Measurements from ENCODE around the gene SUPT16H.
"Not testable (repeated sequence)": the region's sequence is repeated elsewhere in the genome, so short reads cannot be mapped to it uniquely, and the experiment has no call there.

SUPT16H gene

DNA sequence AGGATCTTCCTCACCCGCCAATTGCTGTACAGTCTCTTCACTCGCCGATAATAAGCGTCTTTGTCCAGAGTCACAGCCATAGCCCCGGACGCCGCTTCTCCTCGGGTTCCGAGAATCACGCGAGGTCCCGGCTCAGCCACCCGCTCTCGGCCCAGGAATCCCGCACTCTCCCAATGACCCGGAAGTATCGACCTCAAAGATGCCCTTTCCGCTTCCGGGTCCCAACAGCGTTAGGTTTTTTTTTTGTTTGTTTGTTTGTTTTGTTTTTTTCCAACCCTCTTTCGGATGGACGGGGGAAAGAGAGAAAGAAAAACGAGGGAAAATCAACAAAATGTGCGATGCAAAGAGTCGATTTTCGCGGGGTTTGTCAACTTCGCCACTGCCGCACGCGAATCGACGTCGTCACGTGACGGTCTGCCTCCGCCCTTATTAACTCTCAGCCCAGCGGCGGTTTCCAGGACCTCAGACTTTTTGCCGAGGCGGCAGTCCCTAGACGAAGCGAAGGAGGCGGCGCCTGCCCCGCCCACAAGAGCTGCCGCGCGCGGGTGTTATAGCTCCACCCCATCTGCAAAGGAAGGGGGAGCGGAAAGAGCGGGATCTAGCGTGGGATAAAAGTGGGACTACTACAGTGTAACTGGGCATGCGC is at the start of gene SUPT16H:
TSS of gene SUPT16H (minus strand) at position 172 of the 646 bp plus-strand sequence. CDS start at position 80, 92 bp downstream.
- DNase-seq: peak; percentile 96

- no peak for DNase-seq
Measured at GRCh38 chr14:21431126-21431525, 47.3 kb upstream of the SUPT16H start.

DNA sequence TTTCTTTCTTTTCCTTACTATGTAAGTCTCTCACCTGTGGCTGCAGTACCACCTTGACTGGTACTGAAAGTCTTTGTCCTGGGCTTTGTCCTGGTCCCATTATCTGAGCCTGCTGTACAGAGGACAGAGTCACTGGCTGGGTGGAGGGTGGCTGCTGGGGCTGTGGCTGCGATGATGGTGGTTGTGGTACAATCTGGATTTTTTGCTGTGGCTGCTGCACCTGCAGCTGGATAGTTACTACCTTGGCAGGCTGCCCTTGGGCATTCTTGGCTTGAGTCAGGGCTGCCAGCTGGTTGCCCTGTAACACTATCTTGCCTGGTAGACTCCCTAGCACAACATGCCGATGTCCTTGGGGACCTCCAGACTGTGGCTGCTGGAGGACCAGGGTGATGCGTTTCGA is 45.1 kb upstream of the SUPT16H start:
- no peak for DNase-seq

DNA sequence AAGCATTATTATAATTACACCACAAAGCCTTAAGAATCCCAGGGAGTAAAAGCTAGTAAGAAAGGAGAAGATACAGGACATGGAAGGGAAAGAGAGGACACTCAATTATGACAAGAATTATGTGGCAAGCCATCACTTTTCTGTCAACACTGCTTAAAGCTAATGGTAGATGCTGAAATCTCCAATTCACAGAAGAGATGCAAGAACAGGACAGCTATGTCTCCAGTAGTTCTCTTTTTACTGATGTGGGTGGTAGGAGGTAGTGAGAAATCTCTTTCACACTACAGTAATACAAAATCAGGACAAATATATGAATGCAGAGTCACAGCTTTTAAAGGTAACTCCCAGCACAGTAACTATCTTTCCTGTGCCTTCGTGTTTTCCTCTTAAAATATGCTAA is 42.9 kb upstream of the SUPT16H start:
- DNase-seq: no peak

DNA sequence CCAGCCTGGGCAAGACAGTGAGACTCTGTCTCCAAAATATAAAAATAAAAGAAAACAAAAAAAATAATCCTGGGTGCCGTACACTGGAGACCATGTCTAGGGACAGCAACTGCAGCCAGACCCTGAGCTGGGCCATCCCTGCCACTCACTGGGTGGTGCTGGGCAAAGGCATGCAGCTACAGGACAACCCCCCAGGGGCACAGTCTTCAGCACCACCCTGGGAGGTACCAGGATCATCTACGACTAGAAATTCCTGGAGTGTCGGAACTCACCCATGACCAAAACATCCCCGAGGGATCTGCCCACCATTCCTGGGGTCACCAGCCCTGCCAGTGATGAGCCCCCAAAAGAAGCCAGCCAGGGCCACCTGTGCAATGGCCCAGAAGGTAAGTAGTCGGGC is 35.7 kb upstream of the SUPT16H start:
- DNase-seq: no peak

- DNase-seq: no peak
Measured at GRCh38 chr14:21415329-21415728, 31.5 kb upstream of the SUPT16H start.

- no peak for DNase-seq
Measured at GRCh38 chr14:21414137-21414631, 30.4 kb upstream of the SUPT16H start.

DNA sequence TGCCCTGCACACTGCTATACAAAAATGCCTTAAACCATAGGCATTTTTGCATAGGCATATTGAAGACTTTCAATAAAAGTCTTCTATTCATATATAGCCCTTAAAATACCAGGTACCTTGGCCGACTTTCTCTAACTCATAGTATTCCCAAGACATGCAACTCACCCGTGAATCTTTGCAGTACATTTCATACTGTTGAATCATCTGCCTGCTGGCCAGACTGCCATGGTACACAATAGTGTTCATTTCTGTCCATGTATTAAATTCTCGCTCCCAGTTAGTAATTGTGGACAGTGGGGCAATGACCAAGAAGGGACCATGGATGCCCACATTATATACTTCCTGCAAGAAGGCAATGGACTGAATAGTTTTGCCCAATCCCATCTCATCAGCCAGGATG is 24.3 kb upstream of the SUPT16H start:
- no peak for DNase-seq

DNA sequence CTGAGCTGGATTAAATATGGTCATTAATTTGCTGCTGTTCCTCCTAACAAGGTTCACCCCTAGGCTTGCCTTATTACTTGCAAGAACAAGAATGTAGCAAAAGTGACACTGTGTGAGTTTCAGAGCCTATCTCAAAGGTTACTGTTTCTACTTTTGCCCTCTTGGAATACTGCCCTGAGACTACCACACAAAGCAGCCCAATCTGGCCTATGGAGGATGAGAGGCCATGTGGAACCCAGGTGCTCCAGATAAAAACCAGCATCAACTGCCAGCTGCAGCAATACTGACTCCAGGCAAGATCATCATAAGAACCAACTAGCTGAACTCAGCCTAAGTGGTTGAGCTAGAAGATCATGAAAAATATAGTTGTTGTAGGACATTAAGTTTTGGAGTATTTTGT is 22.4 kb upstream of the SUPT16H start:
- no peak for DNase-seq

DNA sequence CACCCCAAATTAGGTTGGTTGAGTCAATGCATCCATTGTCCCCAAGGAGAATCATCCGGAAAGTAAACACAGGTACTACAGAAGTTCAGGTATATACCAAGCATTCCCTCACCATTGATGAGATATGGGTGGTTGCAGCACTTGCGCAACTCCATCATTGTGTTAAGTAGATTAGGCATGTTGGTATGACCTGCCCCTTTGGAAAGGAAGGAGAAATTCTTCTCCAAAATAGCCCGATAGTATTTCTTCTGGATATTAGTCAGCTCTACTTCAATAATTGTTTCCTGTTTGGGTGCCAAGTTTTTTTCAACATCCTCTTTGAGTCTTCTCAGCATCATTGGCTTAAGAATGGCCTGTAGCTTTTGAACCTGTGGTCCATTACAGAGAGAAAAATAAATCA is 21.3 kb upstream of the SUPT16H start:
- DNase-seq: no peak

GRCh38 chr14:21399311-21399870 is 15.6 kb upstream of the SUPT16H start:
- DNase-seq: no peak

GRCh38 chr14:21398901-21399300 is 15.1 kb upstream of the SUPT16H start:
- DNase-seq: no peak

GRCh38 chr14:21395450-21395849 is 11.6 kb upstream of the SUPT16H start:
- DNase-seq: no peak

DNA sequence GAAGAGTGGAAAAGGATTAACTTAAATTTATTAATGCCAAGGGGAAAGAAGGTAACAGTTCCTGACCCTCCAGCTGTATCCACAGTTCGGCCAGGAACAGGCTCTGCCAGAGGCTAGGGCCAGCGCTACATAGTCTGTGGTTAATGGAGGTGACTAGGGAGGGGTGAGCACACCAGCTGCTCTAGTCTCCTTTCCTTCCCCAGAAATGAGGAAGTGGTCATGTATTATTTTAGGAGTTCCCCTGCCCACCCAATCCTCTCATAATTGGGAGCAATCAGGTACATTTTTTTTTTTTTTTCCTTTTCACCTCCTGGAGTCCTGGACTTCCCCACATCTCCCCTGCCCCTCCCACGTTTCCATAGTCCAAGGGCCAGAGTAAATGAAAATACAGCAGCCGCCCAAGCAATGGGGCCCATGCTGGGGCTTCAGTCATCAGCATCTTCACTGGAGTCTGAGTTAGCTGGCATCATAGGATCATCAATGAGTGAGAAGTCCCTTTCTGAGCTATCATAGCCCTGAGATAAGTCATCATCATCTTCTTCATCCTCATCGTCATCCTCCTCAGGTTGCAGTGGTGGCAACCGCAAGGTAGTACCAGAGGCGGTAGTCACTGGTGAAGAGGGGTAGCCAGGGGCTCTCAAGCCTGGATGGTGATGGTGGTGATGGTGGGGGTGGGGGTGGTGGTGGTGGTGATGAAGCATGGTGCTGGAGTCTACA is 1.5 kb upstream of the SUPT16H start:
- DNase-seq: no peak

GRCh38 chr14:21384494-21384851 is 654 bp upstream of the SUPT16H start:
- DNase-seq: peak; percentile 68

GRCh38 chr14:21382886-21383847 is 652 bp downstream of the SUPT16H start:
- peak; percentile 50 for DNase-seq

DNA sequence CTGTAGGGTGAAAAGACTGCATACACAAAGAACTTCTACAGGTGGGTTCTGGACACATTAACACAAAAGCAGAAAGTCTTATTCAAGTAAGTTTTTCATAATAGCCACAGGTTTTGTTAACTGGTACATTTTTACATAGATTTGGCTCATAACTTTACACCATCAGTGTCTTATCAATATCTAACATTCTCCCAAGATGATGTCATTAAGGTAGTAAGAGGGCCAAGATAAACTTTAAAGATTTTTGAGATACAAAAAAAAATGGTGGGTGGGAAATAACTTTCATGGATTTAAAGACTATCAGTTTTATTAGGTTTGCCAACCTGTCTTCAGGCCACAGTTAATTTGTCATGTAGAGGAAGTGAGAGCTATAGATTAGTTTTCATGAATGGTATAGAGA is 1.7 kb downstream of the SUPT16H start:
- DNase-seq: no peak

DNA sequence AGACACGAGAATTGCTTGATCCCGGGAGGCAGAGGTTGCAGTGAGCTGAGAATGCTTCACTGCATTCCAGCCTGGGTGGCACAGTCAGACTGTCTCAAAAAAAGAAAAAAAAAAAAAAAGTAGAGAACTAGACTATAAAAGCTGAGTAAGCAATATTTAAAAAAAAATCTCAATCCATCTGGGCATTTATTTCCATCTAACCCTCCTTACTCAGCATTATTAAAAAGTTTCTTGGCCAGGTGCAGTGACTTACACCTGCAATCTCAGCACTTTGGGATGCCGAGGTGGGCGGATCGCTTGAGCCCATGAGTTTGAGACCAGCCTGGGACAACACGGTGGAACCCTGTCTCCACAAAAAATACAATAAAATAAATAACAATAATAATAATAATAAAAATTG is 4.5 kb downstream of the SUPT16H start:
- no peak for DNase-seq

DNA sequence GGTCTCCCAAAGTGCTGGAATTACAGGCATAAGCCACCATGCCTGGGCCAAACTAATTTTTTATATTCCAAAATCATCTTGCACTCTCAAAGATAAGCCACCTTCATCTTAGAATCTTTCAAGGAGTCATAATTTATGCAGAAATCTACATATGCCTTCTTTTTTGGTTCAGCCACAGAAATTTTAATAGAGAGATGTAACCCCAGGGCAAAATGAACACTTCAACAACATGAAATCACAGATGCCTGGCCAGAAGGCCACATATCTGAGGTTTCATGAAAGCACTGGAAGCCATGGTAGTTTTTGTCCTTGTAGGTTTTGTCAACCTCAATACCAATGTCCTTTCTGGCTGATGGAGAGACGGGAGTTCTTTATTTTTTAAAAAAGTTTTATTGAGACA is 9.8 kb downstream of the SUPT16H start:
- DNase-seq: no peak

DNA sequence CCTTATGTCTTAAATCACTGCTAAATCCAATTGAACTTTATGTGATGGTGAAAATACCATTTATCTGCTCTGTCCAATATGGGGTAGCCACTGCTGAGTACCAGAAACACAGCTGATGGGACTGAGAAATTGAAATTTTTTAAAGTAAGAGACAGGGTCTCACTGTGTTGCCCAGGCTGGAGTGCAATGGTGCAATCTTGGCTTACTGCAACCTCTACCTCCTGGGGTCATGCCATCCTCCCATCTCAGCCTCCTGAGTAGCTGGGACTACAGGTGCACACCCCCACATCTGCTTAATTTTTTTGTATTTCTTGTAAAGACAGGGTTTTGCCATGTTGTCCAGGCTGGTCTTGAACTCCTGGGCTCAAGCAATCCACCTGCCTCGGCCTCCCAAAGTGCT is 11.0 kb downstream of the SUPT16H start:
- not testable (repeated sequence) for DNase-seq

DNA sequence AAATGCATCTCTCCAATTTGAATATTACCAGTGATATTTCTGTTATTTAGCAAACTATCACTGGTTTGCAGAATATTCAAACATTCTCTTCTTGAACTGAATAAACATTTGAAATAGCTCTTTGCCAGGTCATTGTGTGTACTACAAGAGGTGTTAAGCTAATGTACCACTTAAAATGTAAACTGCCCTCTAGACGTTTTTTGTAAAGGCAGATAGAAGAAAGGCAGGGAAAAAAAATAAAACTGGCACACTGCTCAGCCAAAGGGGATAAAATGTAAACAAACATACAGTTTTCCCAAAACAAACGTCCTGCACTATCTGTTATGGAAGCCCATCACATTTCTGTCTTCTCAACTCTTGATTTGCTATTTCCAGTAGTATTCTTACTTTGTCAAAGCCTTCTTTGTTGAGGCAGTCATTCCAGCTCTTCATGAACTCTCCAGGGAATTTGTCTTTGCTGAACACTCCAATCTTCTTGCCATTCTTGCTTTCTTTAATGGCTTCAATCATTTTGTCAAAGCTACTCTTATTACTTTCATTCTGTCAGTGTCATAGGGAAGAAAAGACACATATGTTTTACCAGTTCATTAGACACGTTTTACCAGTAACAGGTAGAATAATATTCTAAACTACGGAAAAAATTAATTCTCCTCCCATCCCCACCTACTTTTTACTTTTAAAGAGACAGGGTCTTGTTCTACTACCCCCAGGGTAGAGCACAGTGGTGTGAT is 13.7 kb downstream of the SUPT16H start:
- no peak for DNase-seq

GRCh38 chr14:21367582-21368144 is 16.2 kb downstream of the SUPT16H start:
- DNase-seq: no peak
